Measurements from ENCODE around the gene TSC22D3.
A peak's percentile ranks its signal among the peaks of the same experiment; 100 is the strongest.

Gene TSC22D3

GRCh38 chrX:107734646-107735045, 40.9 kb downstream of the TSC22D3 start:
- no peak overlapping the region for H3K4me3 ChIP-seq (ENCODE audit: control insufficient read depth, low read depth, low read length)
- no peak for TF ChIP-seq CTCF (conservative IDR thresholded peaks at IDR 0.05; ENCODE audit: control insufficient read depth, insufficient read depth, low read depth, low read length)
- DNase-seq (ENCODE audit: low read depth), result no peak

- H3K4me3 ChIP-seq (ENCODE audit: control insufficient read depth, low read depth, low read length), result no peak overlapping the region
- TF ChIP-seq CTCF (conservative IDR thresholded peaks at IDR 0.05; ENCODE audit: control insufficient read depth, insufficient read depth, low read depth, low read length), result no peak
- DNase-seq (ENCODE audit: low read depth), result no peak
Measured at GRCh38 chrX:107733686-107734085, 41.9 kb downstream of the TSC22D3 start.

GRCh38 chrX:107731831-107732502, 43.6 kb downstream of the TSC22D3 start:
- peak; percentile 87 for DNase-seq (ENCODE audit: low read depth)
- no peak for TF ChIP-seq CTCF (conservative IDR thresholded peaks at IDR 0.05; ENCODE audit: control insufficient read depth, insufficient read depth, low read depth, low read length)

GRCh38 chrX:107730991-107731766, 44.4 kb downstream of the TSC22D3 start:
- DNase-seq (ENCODE audit: low read depth), result no peak
- no peak overlapping the region for H3K4me3 ChIP-seq (ENCODE audit: control insufficient read depth, low read depth, low read length)
- no peak for TF ChIP-seq CTCF (conservative IDR thresholded peaks at IDR 0.05; ENCODE audit: control insufficient read depth, insufficient read depth, low read depth, low read length)

More at GRCh38 chrX:107731831-107732502, 43.6 kb downstream of the TSC22D3 start:
- no peak overlapping the region for H3K4me3 ChIP-seq (ENCODE audit: control insufficient read depth, low read depth, low read length)

GRCh38 chrX:107730298-107730655, 45.3 kb downstream of the TSC22D3 start:
- no peak for TF ChIP-seq CTCF (conservative IDR thresholded peaks at IDR 0.05; ENCODE audit: control insufficient read depth, insufficient read depth, low read depth, low read length)
- H3K4me3 ChIP-seq (ENCODE audit: control insufficient read depth, low read depth, low read length), result no peak overlapping the region
- DNase-seq (ENCODE audit: low read depth), result no peak

GRCh38 chrX:107729558-107730297, 45.9 kb downstream of the TSC22D3 start:
- DNase-seq (ENCODE audit: low read depth), result no peak
- no peak for TF ChIP-seq CTCF (conservative IDR thresholded peaks at IDR 0.05; ENCODE audit: control insufficient read depth, insufficient read depth, low read depth, low read length)
- no peak overlapping the region for H3K4me3 ChIP-seq (ENCODE audit: control insufficient read depth, low read depth, low read length)
